Heart right ventricle (tissue), 16 donors: ENCODE results near the gene NEK11. TPM values are rescaled to one million over a fixed set of nuclear protein-coding genes. Genes with fewer than 3 reads are reported as not detected.
A peak's percentile ranks its signal among the peaks of the same experiment; 100 is the strongest.

Source experiments
- ATAC-seq, 8 donors: fragments of 200-7000 bp; cut with Tn5 transposase; one replicate each; pipeline ENCODE4 v1.9.1; 2020; ENCODE audit warnings: mild to moderate bottlenecking in 8 of 8, moderate library complexity in 8 of 8, moderate number of reproducible peaks in 1 of 8
- DNase-seq, 2 donors: peaks; one replicate each; pipeline ENCODE4 v3.0.0-alpha.2; 2020
- H3K27ac ChIP-seq, 10 donors: fragments of 200-600 bp; sonication (generic) in 2 of 10; one replicate each; pipeline versions ENCODE4 v1.5.0 to v1.8.0; 2020 to 2022; ENCODE audit warnings: mild to moderate bottlenecking in 3 of 10
- H3K27me3 ChIP-seq, 7 donors: fragments of 200-600 bp; one replicate each; pipeline ENCODE4 v1.8.0; 2021 to 2022; ENCODE audit warnings: mild to moderate bottlenecking in 2 of 7
- H3K36me3 ChIP-seq, 9 donors: fragments of 200-600 bp; sonication (generic) in 1 of 9; one replicate each; pipeline versions ENCODE4 v1.5.0 to v1.8.0; 2020 to 2022; ENCODE audit warnings: mild to moderate bottlenecking in 2 of 9
- H3K4me1 ChIP-seq, 9 donors: fragments of 200-600 bp; sonication (generic) in 1 of 9; one replicate each; pipeline versions ENCODE4 v1.5.0 to v1.8.0; 2020 to 2022; ENCODE audit warnings: mild to moderate bottlenecking in 4 of 9
- H3K4me3 ChIP-seq, 10 donors: fragments of 200-600 bp; sonication (generic) in 2 of 10; one replicate each; pipeline versions ENCODE4 v1.5.0 to v1.8.0; 2020 to 2022; ENCODE audit warnings: mild to moderate bottlenecking in 7 of 10, moderate library complexity in 2 of 10
- H3K9me3 ChIP-seq, 11 donors: fragments of 200-600 bp in 10 of 11; sonication (generic) in 2 of 11; one replicate each; pipeline versions ENCODE4 v1.5.0 to v1.8.0; 2013 to 2022; ENCODE audit warnings: mild to moderate bottlenecking in 2 of 11, control low read depth in 1 of 11, moderate library complexity in 1 of 11
- CTCF ChIP-seq, 9 donors: fragments of 200-600 bp; sonication (generic) in 2 of 9; IDR thresholded peaks; one replicate each; pipeline versions ENCODE4 v1.5.0 to v1.8.0; 2021 to 2022; ENCODE audit warnings: antibody characterized with exemption in 9 of 9, mild to moderate bottlenecking in 5 of 9, moderate library complexity in 1 of 9
- WGBS, 2 donors: extraction: QIAGEN DNeasy Blood & Tissue Kit; methylation state at CpG; one replicate each; pipeline ENCODE4 v1.1.7; 2013; ENCODE audit warnings: inconsistent platforms in 1 of 2; 5-methylcytosine and 5-hydroxymethylcytosine counted together
- intact Hi-C, 10 donors: fragments of 100-400 bp; cut with DNase I; formaldehyde crosslinking; loops; one replicate each; pipeline versions ENCODE4 v1.11.1 to v1.14.2; 2022
- polyA plus RNA-seq, 2 donors: library from polyadenylated mRNA; stranded (reverse); fragments of 200-250 nt; gene quantifications; one replicate each; pipeline ENCODE4 v1.2.3, GENCODE V29; 2013
- total RNA-seq, 10 donors: library from RNA; stranded (reverse); fragmentation: NEBNext Ultra II Directional in 3 of 10; extraction: Animal tissue kit (Norgen Biotek cat#: 25700) in 3 of 10; gene quantifications; one replicate each; pipeline versions ENCODE4 v1.2.1 to v1.2.4, GENCODE V29; 2021 to 2023
- donor health status: Arrhythmogenic right ventricular cardiomyopathy.
- donor health status: ischemic (EF 13 %, LVEDD 7.1; RV severe dilation, severe dysfunction).
- donor health status: healthy with polysubstance abuse.
- donor health status: DM: no; HTN: yes; CAD: no.
- donor health status: DM: no; HTN: no; CAD: no.
- donor health status: ischemic (EF 25% LVEDD 6.9; RV normal size, moderate dysfunction).
- donor health status: ischemic (EF 25% LVEDD 5.7; RV mildly dilated, moderate dysfunction).
- donor health status: healthy.
- donor health status: DM: yes; HTN: yes; CAD: no.
- donor health status: Ischemic cardiomyopathy.
- donor health status: ischemic (EF 35%, LVEDD 5.7; RV mildly dilated, moderate dysfunction).
- donor health status: nonischemic (EF 11% LVEDD 7.7; RV severe dilation, severe dysfunction).
- donor health status: DM: yes; HTN: yes; CAD: no.
- donor health status: PGD.
- donor health status: ischemic (EF 29% LVEDD 5.4; RV normal size, mild dysfunction).
- donor health status: nonischemic (EF 23%, LVEDD 6.1; RV moderate dilation, normal function).

NEK11 gene
- total and polyA plus RNA-seq, 12 donors, result 0.88 to 3.7 (median 1.9) TPM

GRCh38 chr3:131223373-131224289, 197.0 kb downstream of the NEK11 start:
- Histone ChIP-seq H3K36me3 (no peaks in the 10 kb centered on the region), H3K27me3 (no peaks in the 10 kb centered on the region), H3K27ac (no peak overlapping the region), H3K4me3 (no peak overlapping the region), H3K9me3 (no peaks in the 10 kb centered on the region), H3K4me1 (peaks cover 0 to 3% (median 0%) of the 10 kb centered on the region in 9 donors)
- ATAC-seq (no peak), DNase-seq (no peak)
- WGBS, 2 donors, result 73 to 83% methylated on average over 5 of the region's 5 CpGs
- no peak for TF ChIP-seq CTCF (IDR thresholded peaks at IDR 0.05)
- intact Hi-C loops, result no loop called here

- intact Hi-C loops, result no loop called here
- no peaks in the 10 kb centered on the region for H3K36me3 ChIP-seq
- TF ChIP-seq CTCF (IDR thresholded peaks at IDR 0.05), result no peak
- ATAC-seq (no peak), DNase-seq (no peak)
- H3K9me3 ChIP-seq, result no peaks in the 10 kb centered on the region
- peaks cover 0 to 3% (median 0%) of the 10 kb centered on the region in 9 donors for H3K4me1 ChIP-seq
- H3K27ac ChIP-seq, result no peak overlapping the region
- H3K27me3 ChIP-seq, result no peaks in the 10 kb centered on the region
- no peak overlapping the region for H3K4me3 ChIP-seq
- WGBS, 2 donors, result 88 to 90% methylated on average over 5 of the region's 5 CpGs
These were observed 198.3 kb downstream of the NEK11 start for GRCh38 chr3:131224886-131225550.

GRCh38 chr3:131228522-131228921, 201.8 kb downstream of the NEK11 start:
- Histone ChIP-seq H3K36me3 (no peaks in the 10 kb centered on the region), H3K4me3 (no peak overlapping the region), H3K27ac (no peak overlapping the region), H3K27me3 (no peaks in the 10 kb centered on the region), H3K4me1 (peaks cover 0 to under 1% (median 0%) of the 10 kb centered on the region in 9 donors), H3K9me3 (no peaks in the 10 kb centered on the region)
- WGBS, 2 donors, result 78 to 83% methylated on average over 3 of the region's 3 CpGs
- intact Hi-C loops, result no loop called here
- no peak for ATAC-seq
- no peak for DNase-seq
- no peak for TF ChIP-seq CTCF (IDR thresholded peaks at IDR 0.05)

- intact Hi-C loops, result no loop called here
- no peaks in the 10 kb centered on the region for H3K27me3 ChIP-seq
These were observed 205.2 kb downstream of the NEK11 start for GRCh38 chr3:131231710-131232389.

More at GRCh38 chr3:131231710-131232389, 205.2 kb downstream of the NEK11 start:
- ATAC-seq, result no peak
- Histone ChIP-seq H3K4me1 (no peaks in the 10 kb centered on the region), H3K9me3 (no peaks in the 10 kb centered on the region), H3K36me3 (no peaks in the 10 kb centered on the region), H3K4me3 (no peak overlapping the region), H3K27ac (no peak overlapping the region)
- 93 to 96% methylated on average over 3 of the region's 3 CpGs for WGBS, 2 donors
- TF ChIP-seq CTCF (IDR thresholded peaks at IDR 0.05), result peak in 1 of 9 donors; percentile 9
- DNase-seq, result no peak
